Prostate gland (tissue), 2 donors: ENCODE results near the gene TEX54.

ENCODE experiments used
- POLR2A ChIP-seq: fragments of 450-650 bp; IDR thresholded peaks from one replicate; pipeline ENCODE4 v1.6.1; 2016; ENCODE audit warnings: antibody characterized with exemption, mild to moderate bottlenecking
- TF ChIP-seq, protein P1 (sequence below), 4 experiments: fragments of 200-600 bp in 2 of 4; fragments of 450-650 bp in 2 of 4; sonication (generic) in 2 of 4; IDR thresholded peaks; 1 replicate in 3 of 4; 2 replicates in 1 of 4; pipeline ENCODE4 v1.5.1; 2016 to 2019; ENCODE audit warnings: antibody characterized with exemption in 4 of 4, mild to moderate bottlenecking in 2 of 4, moderate library complexity in 2 of 4

DNA sequence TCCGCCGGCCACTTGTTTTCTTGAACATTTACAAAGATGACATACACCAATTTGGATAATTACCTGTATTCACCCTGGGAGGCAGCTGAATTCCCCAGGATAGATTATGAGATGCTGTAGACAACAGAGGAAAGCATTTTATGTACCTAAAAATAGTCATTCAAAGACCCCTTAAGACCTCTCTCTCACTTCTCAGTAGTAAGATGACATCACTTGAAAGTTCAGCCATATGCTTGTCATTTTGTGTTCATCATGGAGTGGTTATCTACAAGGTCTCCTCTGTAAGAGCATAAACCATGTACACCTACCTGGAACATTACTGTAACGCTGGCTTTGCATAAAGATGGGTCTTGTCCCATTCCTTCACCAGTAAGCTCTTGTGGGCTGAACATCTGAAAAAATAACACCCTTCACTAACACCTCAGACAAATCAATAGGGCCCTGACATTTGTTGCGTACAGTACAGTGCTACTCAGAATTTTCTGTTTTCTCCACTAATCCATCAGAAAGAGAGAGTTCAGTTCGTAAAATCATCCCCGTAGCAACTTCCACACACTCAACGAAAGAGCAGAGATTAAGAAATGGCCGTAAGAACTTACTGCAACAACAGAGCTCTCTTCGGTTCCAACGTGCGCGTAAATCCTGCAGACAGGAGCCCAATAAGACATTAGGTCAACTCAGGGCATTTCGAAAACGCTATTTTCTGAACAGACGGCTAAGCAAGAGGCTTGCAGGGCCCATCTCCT, 22.4 kb upstream of the TEX54 start:
- TF ChIP-seq, protein P1, sequence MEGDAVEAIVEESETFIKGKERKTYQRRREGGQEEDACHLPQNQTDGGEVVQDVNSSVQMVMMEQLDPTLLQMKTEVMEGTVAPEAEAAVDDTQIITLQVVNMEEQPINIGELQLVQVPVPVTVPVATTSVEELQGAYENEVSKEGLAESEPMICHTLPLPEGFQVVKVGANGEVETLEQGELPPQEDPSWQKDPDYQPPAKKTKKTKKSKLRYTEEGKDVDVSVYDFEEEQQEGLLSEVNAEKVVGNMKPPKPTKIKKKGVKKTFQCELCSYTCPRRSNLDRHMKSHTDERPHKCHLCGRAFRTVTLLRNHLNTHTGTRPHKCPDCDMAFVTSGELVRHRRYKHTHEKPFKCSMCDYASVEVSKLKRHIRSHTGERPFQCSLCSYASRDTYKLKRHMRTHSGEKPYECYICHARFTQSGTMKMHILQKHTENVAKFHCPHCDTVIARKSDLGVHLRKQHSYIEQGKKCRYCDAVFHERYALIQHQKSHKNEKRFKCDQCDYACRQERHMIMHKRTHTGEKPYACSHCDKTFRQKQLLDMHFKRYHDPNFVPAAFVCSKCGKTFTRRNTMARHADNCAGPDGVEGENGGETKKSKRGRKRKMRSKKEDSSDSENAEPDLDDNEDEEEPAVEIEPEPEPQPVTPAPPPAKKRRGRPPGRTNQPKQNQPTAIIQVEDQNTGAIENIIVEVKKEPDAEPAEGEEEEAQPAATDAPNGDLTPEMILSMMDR (IDR thresholded peaks at IDR 0.05), result no peak
- TF ChIP-seq POLR2A, result no peak
